Endothelial cell of umbilical vein (primary cell): ENCODE data around the gene CARD14. TPM values are rescaled to one million over a fixed set of nuclear protein-coding genes. Genes with fewer than 3 reads are reported as not detected.

Experiments used
- BruUV-seq: library from RNA; stranded (reverse); fragments of 400-500 nt; replicated peaks from 2 replicates; lab custom pipeline; 2021; lab: Mats Ljungman, UMichigan
- CTCF ChIA-PET: fragments of 300-600, 350-600 bp; sonication (Branson Sonifier 250); formaldehyde crosslinking; loops from one replicate; lab custom pipeline; 2021; ENCODE audit warnings: antibody characterized with exemption, inconsistent platforms; lab: Charles Lee
- POLR2A ChIA-PET: fragments of 300-600, 350-600 bp; sonication (Branson Sonifier 250); formaldehyde crosslinking; loops from one replicate; lab custom pipeline; 2021; ENCODE audit warnings: antibody characterized with exemption, inconsistent platforms; lab: Charles Lee
- DNase-seq: peaks from one replicate; pipeline ENCODE4 v3.0.0-alpha.2; 2011; ENCODE audit warnings: low read depth, low spot score
- FAIRE-seq: peaks from 2 replicates; lab custom pipeline; 2011; peaks lifted over from hg19 to GRCh38; lab: Jason Lieb, UNC
- H2AFZ ChIP-seq: 2 replicates; pipeline ENCODE4 v1.6.0; 2012; ENCODE audit warnings: low read depth, low read length, control low read depth, inconsistent platforms
- H3K27ac ChIP-seq: 2 replicates; pipeline ENCODE4 v1.5.1; 2011; ENCODE audit warnings: low read depth, mild to moderate bottlenecking, control low read depth, low read length, moderate library complexity; ENCODE audit not compliant: insufficient read depth
- H3K27me3 ChIP-seq, 2 experiments: 2 replicates each; pipeline versions ENCODE4 v1.6.0 to v1.6.1; 2011; ENCODE audit warnings: low read length in 2 of 2, mixed read lengths in 1 of 2; ENCODE audit not compliant: control insufficient read depth in 2 of 2, insufficient read depth in 2 of 2
- H3K36me3 ChIP-seq, 2 experiments: 2 replicates in 1 of 2; 3 replicates in 1 of 2; pipeline ENCODE4 v1.5.1; 2011; ENCODE audit warnings: low read length in 2 of 2, mild to moderate bottlenecking in 1 of 2, moderate library complexity in 1 of 2; ENCODE audit not compliant: control insufficient read depth in 2 of 2, insufficient read depth in 2 of 2; ENCODE audit errors: extremely low read depth in 1 of 2
- H3K4me1 ChIP-seq: 3 replicates; pipeline ENCODE4 v1.5.1; 2011; ENCODE audit warnings: mild to moderate bottlenecking, low read length; ENCODE audit not compliant: control insufficient read depth, insufficient read depth; ENCODE audit errors: extremely low read depth
- H3K4me2 ChIP-seq: 2 replicates; pipeline ENCODE4 v1.6.1; 2011; ENCODE audit warnings: low read length, control low read depth, mixed read lengths; ENCODE audit not compliant: insufficient read depth
- H3K4me3 ChIP-seq, 3 experiments: fragments of 200-600 bp in 1 of 3; sonication (generic), shearing (Covaris generic) in 1 of 3; replicated peaks in 1 of 3; 2 replicates each; pipeline ENCODE4 v1.5.1; 2011 to 2016; ENCODE audit warnings: control low read depth in 3 of 3, low read length in 3 of 3, mild to moderate bottlenecking in 2 of 3, inconsistent platforms in 1 of 3, low read depth in 1 of 3, moderate library complexity in 1 of 3; ENCODE audit not compliant: insufficient read depth in 1 of 3
- H3K79me2 ChIP-seq: 2 replicates; pipeline ENCODE4 v1.6.0; 2012; ENCODE audit warnings: low read length, inconsistent platforms; ENCODE audit not compliant: control insufficient read depth, insufficient read depth
- H3K9ac ChIP-seq: replicated peaks from 2 replicates; pipeline ENCODE3; 2011; ENCODE audit warnings: low read length, control low read depth; ENCODE audit not compliant: insufficient read depth; ENCODE audit errors: extremely low read depth
- H3K9me1 ChIP-seq: replicated peaks from 3 replicates; pipeline ENCODE4 v1.6.0; 2011; ENCODE audit warnings: mild to moderate bottlenecking, low read length; ENCODE audit not compliant: control insufficient read depth, insufficient read depth; ENCODE audit errors: extremely low read depth
- H3K9me3 ChIP-seq: replicated peaks from 2 replicates; pipeline ENCODE4 v1.5.1; 2012; ENCODE audit warnings: low read length, inconsistent platforms; ENCODE audit not compliant: control insufficient read depth, insufficient read depth
- H4K20me1 ChIP-seq: replicated peaks from 2 replicates; pipeline ENCODE3; 2011; ENCODE audit warnings: mild to moderate bottlenecking, low read length; ENCODE audit not compliant: control insufficient read depth, insufficient read depth; ENCODE audit errors: extremely low read depth
- EZH2 ChIP-seq: IDR thresholded peaks from 2 replicates; pipeline ENCODE4 v1.6.1; 2012; ENCODE audit warnings: borderline replicate concordance, low read depth, mild to moderate bottlenecking, moderate library complexity, low read length, inconsistent platforms; ENCODE audit not compliant: severe bottlenecking
- FOS ChIP-seq: IDR thresholded peaks from 2 replicates; pipeline ENCODE4 v1.6.1; 2011; ENCODE audit warnings: mild to moderate bottlenecking, low read length, moderate library complexity, borderline replicate concordance; ENCODE audit not compliant: insufficient read depth
- GATA2 ChIP-seq: IDR thresholded peaks from 2 replicates; pipeline ENCODE4 v1.7.0; 2011; ENCODE audit warnings: low read depth, mild to moderate bottlenecking, moderate library complexity, mixed read lengths, low read length; ENCODE audit not compliant: insufficient read length, insufficient read depth
- JUN ChIP-seq: IDR thresholded peaks from 2 replicates; pipeline ENCODE4 v1.6.1; 2011; ENCODE audit warnings: borderline replicate concordance, low read depth; ENCODE audit not compliant: insufficient read length, insufficient read depth
- MYC ChIP-seq: IDR thresholded peaks from one replicate; pipeline ENCODE4 v1.6.1; 2011; ENCODE audit warnings: mild to moderate bottlenecking, low read depth, low read length
- POLR2A ChIP-seq: IDR thresholded peaks from 2 replicates; pipeline ENCODE4 v1.6.1; 2012; ENCODE audit warnings: low read depth, mild to moderate bottlenecking, control low read depth, low read length
- POLR2AphosphoS5 ChIP-seq: IDR thresholded peaks from 2 replicates; pipeline ENCODE4 v1.6.1; 2012; ENCODE audit warnings: low read depth, mild to moderate bottlenecking, control low read depth, low read length, moderate library complexity; ENCODE audit not compliant: insufficient read depth
- dilution Hi-C: fragments of 300-500 bp; cut with MboI; formaldehyde crosslinking; loops from one replicate; pipeline ENCODE4 v1.15.0; 2019; ENCODE audit warnings: low sequenced_read_pairs; ENCODE audit not compliant: extremely low pct_ligation_motif_present
- intact Hi-C: fragments of 100-400 bp; cut with micrococcal nuclease; formaldehyde crosslinking; loops from one replicate; pipeline ENCODE4 v1.10.0; 2022
- polyA plus RNA-seq, 4 experiments: library from polyadenylated mRNA; depleted of rRNA in 3 of 4; stranded (reverse) in 3 of 4; unstranded in 1 of 4; fragments of >200 nt; gene quantifications; 2 replicates each; pipeline versions ENCODE4 v1.2.1 to v1.2.3, GENCODE V29; 2011 to 2012; ENCODE audit warnings: missing spikeins in 1 of 4
- total RNA-seq: library from RNA; stranded (reverse); gene quantifications from 2 replicates; pipeline ENCODE4 v1.2.3, GENCODE V29; 2021
- TF ChIP-seq, protein P1 (sequence below): IDR thresholded peaks from 2 replicates; pipeline ENCODE4 v1.6.1; 2011; ENCODE audit not compliant: insufficient read depth, insufficient read length
- TF ChIP-seq, protein P2 (sequence below), 2 donors: IDR thresholded peaks; 1 replicate in 1 of 2; 2 replicates in 1 of 2; pipeline ENCODE4 v1.5.1; 2011; ENCODE audit warnings: low read length in 2 of 2, mild to moderate bottlenecking in 2 of 2, moderate library complexity in 2 of 2, control low read depth in 1 of 2, inconsistent platforms in 1 of 2, low read depth in 1 of 2; ENCODE audit not compliant: insufficient read depth in 1 of 2; ENCODE audit errors: extremely low read depth in 1 of 2

The CARD14 gene
- total and polyA plus RNA-seq, 2 donors (not counting 3 experiments of a cell fraction or from before 2014, with no cell fraction given), result not detected

DNA sequence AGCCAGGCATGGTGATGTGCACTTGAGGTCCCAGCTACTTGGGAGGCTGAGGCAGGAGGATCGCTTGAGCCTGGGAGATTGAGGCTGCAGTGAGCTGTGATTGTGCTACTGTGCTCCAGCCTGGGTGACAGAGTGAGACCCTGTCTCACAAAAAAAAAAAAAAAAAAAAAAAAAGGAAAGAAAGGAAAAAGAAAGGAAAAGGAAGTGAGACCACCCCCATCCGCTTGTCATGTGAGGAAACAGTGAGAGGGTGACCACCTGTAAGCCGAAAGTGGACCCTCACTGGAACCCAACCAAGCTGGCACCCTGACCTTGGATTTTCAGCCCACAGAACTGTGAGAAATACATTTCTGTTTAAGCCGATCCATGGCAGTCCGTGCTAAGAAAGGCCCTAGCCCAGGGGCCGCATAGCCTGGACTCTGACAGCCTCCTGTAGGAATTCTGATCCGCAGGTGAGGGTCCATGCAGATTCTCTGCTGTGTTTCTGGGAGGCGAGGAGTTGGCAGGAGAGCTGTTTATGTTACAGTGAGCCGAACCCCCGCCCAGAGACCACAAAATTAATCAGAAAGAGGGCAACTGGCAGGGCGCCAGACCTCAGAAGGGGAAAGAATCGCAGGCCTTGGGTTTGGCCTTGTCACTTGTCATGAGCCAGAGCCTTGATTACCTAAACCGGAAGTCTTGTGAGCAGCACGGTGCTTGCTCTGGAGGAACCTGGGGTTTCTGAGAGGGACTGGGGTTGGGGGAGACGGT is 49.4 kb downstream of the CARD14 start:
- peak overlapping the region; percentile 72 for H2AFZ ChIP-seq
- TF ChIP-seq, protein P1, sequence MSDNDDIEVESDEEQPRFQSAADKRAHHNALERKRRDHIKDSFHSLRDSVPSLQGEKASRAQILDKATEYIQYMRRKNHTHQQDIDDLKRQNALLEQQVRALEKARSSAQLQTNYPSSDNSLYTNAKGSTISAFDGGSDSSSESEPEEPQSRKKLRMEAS, result no peak
- no peak for TF ChIP-seq POLR2AphosphoS5
- TF ChIP-seq GATA2, result no peak
- no peak for TF ChIP-seq FOS
- H3K4me1 ChIP-seq, result peaks cover 13% of the 10 kb centered on the region
- H3K9me1 ChIP-seq, result no peaks in the 10 kb centered on the region
- peak overlapping the region; percentile 37 for H3K27ac ChIP-seq
- peak overlapping the region; percentile 17 to 83 (median 65) for H3K4me3 ChIP-seq
- ChIA-PET CTCF (interaction anchor here (1.0 to 2.3 kb wide), 4 partner anchors 10 to 23 kb away, joined by 3 to 8 read pairs (median 3); no protein-coding TSS in a partner anchor), POLR2A (no interaction called here)
- H3K9ac ChIP-seq, result peak overlapping the region; percentile 79
- H3K79me2 ChIP-seq, result peaks cover 11% of the 10 kb centered on the region
- intact Hi-C loops, result loop anchor here (1.0 kb wide), 1 partner anchor 72 kb away; the partner anchor contains the start of gene EIF4A3
- no peaks in the 10 kb centered on the region for H3K9me3 ChIP-seq
- FAIRE-seq (peak; percentile 90), DNase-seq (peak; percentile 55)
- H3K27me3 ChIP-seq, result no peaks in the 10 kb centered on the region
- no peaks in the 10 kb centered on the region for H4K20me1 ChIP-seq
- H3K4me2 ChIP-seq, result peak overlapping the region; percentile 64
- dilution Hi-C loops, result no loop called here
- no TSS peak for BruUV-seq
- H3K36me3 ChIP-seq, result peaks cover 3 to 18% of the 10 kb centered on the region in 2 experiments

DNA sequence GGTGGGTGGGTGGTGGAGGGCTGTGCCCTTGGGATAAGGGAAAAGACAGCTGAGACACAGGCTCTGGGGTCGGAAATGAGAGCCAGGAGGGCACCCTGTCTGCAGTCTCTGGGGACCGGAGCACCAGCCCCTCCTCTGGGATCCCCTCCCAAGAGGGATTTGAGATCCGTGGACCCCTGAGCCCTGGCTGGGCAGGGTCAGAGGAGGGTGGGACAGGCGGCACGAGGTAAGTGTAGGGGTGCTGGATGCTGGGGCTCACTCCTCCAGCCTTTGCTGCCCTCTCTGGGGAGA is 49.9 kb downstream of the CARD14 start:
- H3K4me2 ChIP-seq, result peak overlapping the region; percentile 64
- CTCF ChIA-PET, result interaction anchor here (1.0 to 2.3 kb wide), 4 partner anchors 9 to 24 kb away, joined by 3 to 8 read pairs (median 3); no protein-coding TSS in a partner anchor

More for the DNA sequence above, 49.9 kb downstream of the CARD14 start:
- TSS peak; percentile 30 for BruUV-seq
- no peaks in the 10 kb centered on the region for H3K9me1 ChIP-seq
- FAIRE-seq, result no peak
- H3K9ac ChIP-seq, result peak overlapping the region; percentile 79
- dilution Hi-C loops (no loop called here), intact Hi-C loops (loop anchor here (1.0 kb wide), 2 partner anchors 41 to 72 kb away; partner anchors contain the start of genes EIF4A3 and RNF213)
- TF ChIP-seq EZH2 (no peak), JUN (no peak), POLR2AphosphoS5 (no peak), FOS (no peak), GATA2 (no peak), POLR2A (no peak), MYC (no peak)
- TF ChIP-seq, protein P1, result no peak
- TF ChIP-seq, protein P2, sequence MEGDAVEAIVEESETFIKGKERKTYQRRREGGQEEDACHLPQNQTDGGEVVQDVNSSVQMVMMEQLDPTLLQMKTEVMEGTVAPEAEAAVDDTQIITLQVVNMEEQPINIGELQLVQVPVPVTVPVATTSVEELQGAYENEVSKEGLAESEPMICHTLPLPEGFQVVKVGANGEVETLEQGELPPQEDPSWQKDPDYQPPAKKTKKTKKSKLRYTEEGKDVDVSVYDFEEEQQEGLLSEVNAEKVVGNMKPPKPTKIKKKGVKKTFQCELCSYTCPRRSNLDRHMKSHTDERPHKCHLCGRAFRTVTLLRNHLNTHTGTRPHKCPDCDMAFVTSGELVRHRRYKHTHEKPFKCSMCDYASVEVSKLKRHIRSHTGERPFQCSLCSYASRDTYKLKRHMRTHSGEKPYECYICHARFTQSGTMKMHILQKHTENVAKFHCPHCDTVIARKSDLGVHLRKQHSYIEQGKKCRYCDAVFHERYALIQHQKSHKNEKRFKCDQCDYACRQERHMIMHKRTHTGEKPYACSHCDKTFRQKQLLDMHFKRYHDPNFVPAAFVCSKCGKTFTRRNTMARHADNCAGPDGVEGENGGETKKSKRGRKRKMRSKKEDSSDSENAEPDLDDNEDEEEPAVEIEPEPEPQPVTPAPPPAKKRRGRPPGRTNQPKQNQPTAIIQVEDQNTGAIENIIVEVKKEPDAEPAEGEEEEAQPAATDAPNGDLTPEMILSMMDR (IDR thresholded peaks at IDR 0.05; ENCODE audit: extremely low read depth in 1 of 2, insufficient read depth in 1 of 2, low read depth in 1 of 2, low read length in 2 of 2), result no peak
- H3K79me2 ChIP-seq, result peaks cover 11% of the 10 kb centered on the region
- peak overlapping the region; percentile 17 to 83 (median 65) for H3K4me3 ChIP-seq
- H3K9me3 ChIP-seq, result no peaks in the 10 kb centered on the region
- H3K27ac ChIP-seq, result peak overlapping the region; percentile 37
- H4K20me1 ChIP-seq, result no peaks in the 10 kb centered on the region
- H2AFZ ChIP-seq, result peak overlapping the region; percentile 72
- peaks cover 13% of the 10 kb centered on the region for H3K4me1 ChIP-seq
- no peaks in the 10 kb centered on the region for H3K27me3 ChIP-seq
- H3K36me3 ChIP-seq, result peaks cover 3 to 15% of the 10 kb centered on the region in 2 experiments
- POLR2A ChIA-PET, result interaction anchor here (1.0 kb wide), 1 partner anchor 10 kb away, joined by 4 read pairs; no protein-coding TSS in a partner anchor
- DNase-seq, result no peak
